Thoracic aorta (tissue), 2 donors: ENCODE results near the gene HSBP1L1. TPM values are rescaled to one million over a fixed set of nuclear protein-coding genes. Genes with fewer than 3 reads are reported as not detected.

Experiments used
- ATAC-seq: fragments of 150-250 bp; one replicate; pipeline ENCODE4 v1.8.0; 2017; ENCODE audit warnings: low read depth; ENCODE audit not compliant: insufficient number of reproducible peaks, low FRiP score
- DNase-seq: peaks from one replicate; pipeline ENCODE4 v3.0.0-alpha.2; 2020; ENCODE audit warnings: low spot score
- H3K27ac ChIP-seq, 2 donors: fragments of 200-600 bp; sonication (generic); 1 replicate in 1 of 2; 2 replicates in 1 of 2; pipeline ENCODE4 v1.5.1; 2016; ENCODE audit warnings: mild to moderate bottlenecking in 2 of 2, moderate library complexity in 2 of 2
- H3K27me3 ChIP-seq: fragments of 200-600 bp; sonication (generic); replicated peaks from 2 replicates; pipeline ENCODE4 v1.6.0; 2016; ENCODE audit warnings: mild to moderate bottlenecking; ENCODE audit not compliant: insufficient read depth
- H3K36me3 ChIP-seq: fragments of 200-600 bp; sonication (generic); one replicate; pipeline ENCODE4 v1.5.1; 2016
- H3K4me1 ChIP-seq, 2 donors: fragments of 200-600 bp; sonication (generic); 1 replicate in 1 of 2; 2 replicates in 1 of 2; pipeline versions ENCODE4 v1.5.1 to v1.6.0; 2016; ENCODE audit warnings: low read depth in 2 of 2, mild to moderate bottlenecking in 1 of 2; ENCODE audit not compliant: control insufficient read depth in 1 of 2
- H3K4me3 ChIP-seq: fragments of 200-600 bp; sonication (generic); 2 replicates; pipeline ENCODE4 v1.5.1; 2016; ENCODE audit warnings: mild to moderate bottlenecking
- H3K9me3 ChIP-seq: fragments of 200-600 bp; sonication (generic); 2 replicates; pipeline ENCODE4 v1.5.1; 2016
- total RNA-seq, 2 donors: library from RNA; depleted of rRNA; stranded (reverse); fragments of >200 nt; gene quantifications; one replicate each; pipeline versions ENCODE4 v1.1.0 to v1.2.3, GENCODE V29; 2016
- TF ChIP-seq, protein P1 (sequence below): fragments of 200-600 bp; sonication (generic); IDR thresholded peaks from one replicate; pipeline ENCODE4 v1.5.1; 2019; ENCODE audit warnings: antibody characterized with exemption

The HSBP1L1 gene
- total RNA-seq, 2 donors from 2014 or later: 8.5 to 11.6 TPM

- no peak for DNase-seq
- ATAC-seq: no peak
- peaks cover 11% of the 10 kb centered on the region for H3K36me3 ChIP-seq
These were observed 41.5 kb upstream of the HSBP1L1 start for GRCh38 chr18:79922971-79923411.

DNA sequence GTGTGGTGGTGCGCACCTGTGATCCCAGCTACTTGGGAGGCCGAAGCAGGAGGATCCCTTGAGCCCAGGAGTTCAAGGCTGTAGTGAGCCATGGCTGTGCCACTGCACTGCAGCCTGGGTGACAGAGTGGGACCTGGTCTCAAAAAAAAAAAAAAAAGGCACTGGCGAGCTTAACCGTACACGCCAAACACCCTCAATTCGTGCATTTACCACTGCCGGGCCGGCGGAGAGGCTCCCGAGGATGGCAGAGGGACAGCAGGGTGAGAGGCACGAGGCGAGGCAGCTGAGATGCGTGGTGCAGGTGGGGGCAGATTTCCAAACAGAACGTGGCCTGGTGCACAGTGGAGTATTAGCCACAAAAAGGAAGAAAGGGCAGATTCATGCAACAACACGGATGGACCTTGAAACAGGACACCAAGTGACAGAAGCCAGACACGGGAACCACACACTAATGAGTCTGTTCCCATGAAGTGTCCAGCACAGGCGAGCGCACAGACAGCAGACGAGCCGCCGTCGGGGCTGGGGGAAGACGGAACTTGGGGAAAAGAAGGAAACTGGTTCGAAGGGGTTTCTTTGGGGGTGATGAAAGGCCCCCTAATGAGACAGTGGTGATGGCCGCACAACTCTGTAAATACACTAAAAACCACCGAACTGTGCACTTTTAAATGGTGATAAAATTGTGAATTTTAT lies 40.4 kb upstream of the HSBP1L1 start:
- Histone ChIP-seq H3K9me3 (peaks cover 2% of the 10 kb centered on the region), H3K4me1 (peaks cover 0 to 6% of the 10 kb centered on the region in 2 donors), H3K27me3 (no peaks in the 10 kb centered on the region), H3K27ac (no peak overlapping the region), H3K36me3 (peaks cover 6% of the 10 kb centered on the region), H3K4me3 (no peak overlapping the region)
- TF ChIP-seq, protein P1, sequence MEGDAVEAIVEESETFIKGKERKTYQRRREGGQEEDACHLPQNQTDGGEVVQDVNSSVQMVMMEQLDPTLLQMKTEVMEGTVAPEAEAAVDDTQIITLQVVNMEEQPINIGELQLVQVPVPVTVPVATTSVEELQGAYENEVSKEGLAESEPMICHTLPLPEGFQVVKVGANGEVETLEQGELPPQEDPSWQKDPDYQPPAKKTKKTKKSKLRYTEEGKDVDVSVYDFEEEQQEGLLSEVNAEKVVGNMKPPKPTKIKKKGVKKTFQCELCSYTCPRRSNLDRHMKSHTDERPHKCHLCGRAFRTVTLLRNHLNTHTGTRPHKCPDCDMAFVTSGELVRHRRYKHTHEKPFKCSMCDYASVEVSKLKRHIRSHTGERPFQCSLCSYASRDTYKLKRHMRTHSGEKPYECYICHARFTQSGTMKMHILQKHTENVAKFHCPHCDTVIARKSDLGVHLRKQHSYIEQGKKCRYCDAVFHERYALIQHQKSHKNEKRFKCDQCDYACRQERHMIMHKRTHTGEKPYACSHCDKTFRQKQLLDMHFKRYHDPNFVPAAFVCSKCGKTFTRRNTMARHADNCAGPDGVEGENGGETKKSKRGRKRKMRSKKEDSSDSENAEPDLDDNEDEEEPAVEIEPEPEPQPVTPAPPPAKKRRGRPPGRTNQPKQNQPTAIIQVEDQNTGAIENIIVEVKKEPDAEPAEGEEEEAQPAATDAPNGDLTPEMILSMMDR: no peak
- DNase-seq (no peak), ATAC-seq (no peak)

More at GRCh38 chr18:79922971-79923411, 41.5 kb upstream of the HSBP1L1 start:
- peaks cover 0 to 6% of the 10 kb centered on the region in 2 donors for H3K4me1 ChIP-seq
- TF ChIP-seq, protein P1: no peak
- no peak overlapping the region for H3K4me3 ChIP-seq
- no peaks in the 10 kb centered on the region for H3K27me3 ChIP-seq
- H3K9me3 ChIP-seq: no peaks in the 10 kb centered on the region
- H3K27ac ChIP-seq: no peak overlapping the region

DNA sequence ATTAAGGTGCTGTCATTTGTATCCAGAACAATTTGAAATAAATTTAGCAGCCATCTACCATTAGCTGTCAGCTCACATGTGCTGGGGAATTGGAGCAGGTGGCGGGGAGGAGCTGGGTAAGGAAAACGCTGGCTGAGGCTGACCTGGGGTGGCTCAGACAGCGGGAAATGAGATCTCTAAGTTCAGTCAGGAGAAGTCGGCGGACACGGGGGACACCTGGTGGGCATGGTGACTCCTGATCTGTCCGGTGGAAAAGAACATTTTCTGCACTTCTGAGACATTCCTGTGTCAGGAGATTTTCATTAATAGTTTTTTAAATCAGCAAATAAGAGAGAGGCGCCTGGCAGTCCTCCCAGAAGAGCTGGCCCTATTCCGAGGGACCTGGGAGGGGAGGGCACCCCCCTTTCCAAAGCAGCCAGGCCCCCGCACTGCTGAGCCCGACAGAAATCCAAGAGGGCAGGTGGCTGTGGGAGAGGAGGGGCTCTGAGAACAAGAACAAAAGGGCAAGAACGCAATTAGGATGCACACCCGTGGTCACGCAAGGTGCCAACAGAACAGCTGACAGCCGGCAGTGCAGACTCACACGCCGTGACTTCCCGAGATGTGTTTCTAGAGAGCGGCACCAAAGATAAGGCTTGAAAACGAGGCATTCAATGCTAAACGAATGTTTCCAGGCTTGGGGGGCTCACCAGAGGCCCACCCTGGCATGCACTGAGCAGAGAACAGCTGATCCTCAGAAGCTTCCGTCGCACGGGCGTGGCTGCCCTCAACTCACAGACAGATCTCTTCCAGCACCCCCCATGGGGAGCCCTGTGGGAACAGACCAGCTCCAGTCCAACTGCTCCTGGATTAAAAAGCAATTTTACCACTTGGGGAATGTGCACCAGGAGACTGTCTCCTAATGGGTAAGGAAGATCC lies 39.4 kb upstream of the HSBP1L1 start:
- Histone ChIP-seq H3K36me3 (peaks cover 10% of the 10 kb centered on the region), H3K27ac (no peak overlapping the region), H3K4me3 (no peak overlapping the region), H3K4me1 (peaks cover 0 to 6% of the 10 kb centered on the region in 2 donors), H3K9me3 (peaks cover 9% of the 10 kb centered on the region), H3K27me3 (no peaks in the 10 kb centered on the region)
- TF ChIP-seq, protein P1: no peak
- DNase-seq: no peak
- no peak for ATAC-seq

DNA sequence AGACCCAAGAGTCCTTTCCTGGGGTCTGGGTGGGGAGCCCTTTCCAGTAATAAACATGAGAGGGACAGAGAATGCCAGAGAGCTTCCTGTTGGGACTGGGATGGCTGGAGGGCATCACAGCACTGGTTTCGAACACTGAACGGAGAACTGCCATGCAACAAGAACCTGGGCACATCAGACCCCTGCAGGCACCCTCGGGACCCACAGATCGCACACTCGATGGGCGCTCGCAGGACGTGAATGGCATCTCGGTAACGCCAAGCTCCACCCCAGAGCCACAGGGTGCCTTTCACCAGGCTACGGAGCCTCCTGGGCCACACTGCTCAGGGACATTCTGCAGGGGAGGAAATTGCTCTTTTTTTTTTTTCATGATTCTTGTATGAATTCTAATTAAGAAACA lies 38.1 kb upstream of the HSBP1L1 start:
- ATAC-seq (no peak), DNase-seq (no peak)
- H3K27ac ChIP-seq: no peak overlapping the region
- peaks cover 0 to 6% of the 10 kb centered on the region in 2 donors for H3K4me1 ChIP-seq
- no peaks in the 10 kb centered on the region for H3K27me3 ChIP-seq
- peaks cover 20% of the 10 kb centered on the region for H3K9me3 ChIP-seq
- no peak overlapping the region for H3K4me3 ChIP-seq
- peaks cover 10% of the 10 kb centered on the region for H3K36me3 ChIP-seq
- TF ChIP-seq, protein P1: no peak
